CD1c-positive myeloid dendritic cell (primary cell): ENCODE data around the gene SERPINF2.
"Not testable (repeated sequence)": the region's sequence is repeated elsewhere in the genome, so short reads cannot be mapped to it uniquely, and the experiment has no call there.

ENCODE experiments used
- DNase-seq: peaks from one replicate; pipeline ENCODE4 v3.0.0-alpha.2; 2016; ENCODE audit errors: extremely low spot score

SERPINF2 gene

DNA sequence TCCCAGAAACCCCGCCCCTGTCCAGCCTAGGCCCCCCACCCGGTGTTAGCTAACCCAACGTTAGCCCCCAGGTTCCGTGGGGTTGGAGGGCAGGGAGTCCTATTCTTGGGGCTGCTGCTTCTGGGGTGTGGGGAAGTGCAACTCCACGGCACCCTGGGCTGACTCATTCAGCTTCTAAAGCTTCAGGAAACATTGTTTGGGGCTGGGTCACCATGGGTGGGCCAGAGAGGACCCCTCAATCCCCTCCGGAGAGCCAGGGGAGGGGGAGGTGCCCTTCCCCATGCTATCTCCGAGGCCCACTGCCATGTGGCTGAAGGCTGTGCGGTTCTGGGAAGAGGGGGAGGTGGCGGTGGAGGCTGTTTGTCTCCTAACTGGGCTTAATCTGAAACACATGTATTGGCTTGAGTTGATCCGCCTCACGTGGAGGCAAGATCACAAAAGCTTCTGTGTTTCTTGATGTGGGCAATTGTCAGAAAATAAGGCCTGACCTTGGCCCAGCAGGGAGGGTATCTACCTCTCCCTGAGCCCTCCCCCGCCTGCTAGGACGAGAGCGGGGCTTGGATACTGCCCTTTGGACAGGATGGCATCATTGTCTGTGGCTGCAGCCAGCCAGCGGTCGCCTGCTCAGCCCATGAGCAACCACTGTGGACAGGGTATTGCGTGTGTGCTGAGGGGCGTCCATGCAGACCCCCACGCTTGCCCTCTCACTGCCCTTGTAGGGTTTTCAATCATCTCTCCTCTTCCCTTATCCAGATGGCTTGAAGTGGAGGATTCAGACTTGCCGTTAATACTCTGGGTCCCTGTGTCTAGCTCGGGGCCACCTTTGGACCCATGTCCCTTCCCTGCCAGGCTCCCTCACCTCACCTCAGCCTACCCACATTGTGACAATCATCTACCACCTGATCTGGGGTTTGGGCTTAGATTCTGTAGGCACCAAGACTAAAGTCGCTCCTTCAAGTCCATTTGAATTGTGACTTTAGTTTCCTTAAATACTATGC lies 20.5 kb downstream of the SERPINF2 start:
- DNase-seq: peak; percentile 58

DNA sequence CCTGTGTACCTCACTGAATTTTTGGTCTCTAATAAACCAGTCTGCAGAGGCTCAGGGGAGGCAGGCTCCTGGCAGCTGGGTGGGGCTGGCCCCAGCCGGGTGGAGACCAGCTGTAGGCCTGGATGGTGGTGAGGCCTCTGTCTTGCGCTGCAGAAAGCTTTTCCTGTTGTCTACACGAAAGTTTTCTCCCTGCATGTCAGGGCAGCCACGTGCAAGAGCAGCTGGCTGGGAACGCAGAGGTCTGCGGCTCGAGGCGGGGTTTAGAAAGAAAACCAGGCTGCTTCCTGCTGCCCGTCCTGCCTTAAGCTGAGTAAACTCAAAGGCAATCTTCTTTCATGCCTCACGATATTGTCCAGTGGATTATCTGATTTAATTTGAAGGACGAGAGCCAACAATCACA lies 21.6 kb downstream of the SERPINF2 start:
- DNase-seq: peak; percentile 37

DNA sequence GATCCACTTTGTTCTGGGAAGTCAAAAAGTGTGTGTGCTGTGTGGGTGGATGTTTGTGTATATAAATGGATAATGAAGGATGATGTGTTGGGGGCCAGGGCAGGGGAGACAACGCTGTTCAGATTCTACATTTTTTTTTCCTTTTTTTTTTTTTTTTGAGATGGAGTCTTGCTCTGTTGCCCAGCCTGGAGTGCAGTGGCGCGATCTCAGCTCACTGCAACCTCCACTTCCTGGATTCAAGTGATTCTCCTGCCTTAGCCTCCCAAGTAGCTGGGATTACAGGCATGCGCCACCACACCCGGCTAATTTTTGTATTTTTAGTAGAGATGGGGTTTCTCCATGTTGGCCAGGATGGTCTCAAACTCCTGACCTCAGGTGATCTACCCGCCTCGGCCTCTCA lies 22.0 kb downstream of the SERPINF2 start:
- not testable (repeated sequence) for DNase-seq

DNA sequence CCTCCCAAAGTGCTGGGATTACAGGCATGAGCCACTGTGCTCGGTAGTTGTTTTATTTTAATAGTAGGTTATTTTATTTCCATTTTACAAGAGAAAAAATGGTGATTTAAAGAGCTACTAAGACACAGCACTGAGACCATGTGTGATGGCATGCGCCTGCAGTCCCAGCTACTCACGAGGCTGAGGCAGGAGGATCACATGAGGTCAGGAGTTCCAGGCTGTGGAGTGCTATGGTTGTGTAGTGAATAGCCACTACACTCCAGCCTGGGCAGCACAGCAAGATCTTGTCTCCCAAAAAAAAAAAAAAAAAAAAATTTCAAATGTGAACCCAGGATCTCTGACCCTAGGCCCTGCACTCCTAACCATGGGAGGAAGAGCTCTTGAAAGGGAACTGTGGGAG lies 22.9 kb downstream of the SERPINF2 start:
- no peak for DNase-seq

DNA sequence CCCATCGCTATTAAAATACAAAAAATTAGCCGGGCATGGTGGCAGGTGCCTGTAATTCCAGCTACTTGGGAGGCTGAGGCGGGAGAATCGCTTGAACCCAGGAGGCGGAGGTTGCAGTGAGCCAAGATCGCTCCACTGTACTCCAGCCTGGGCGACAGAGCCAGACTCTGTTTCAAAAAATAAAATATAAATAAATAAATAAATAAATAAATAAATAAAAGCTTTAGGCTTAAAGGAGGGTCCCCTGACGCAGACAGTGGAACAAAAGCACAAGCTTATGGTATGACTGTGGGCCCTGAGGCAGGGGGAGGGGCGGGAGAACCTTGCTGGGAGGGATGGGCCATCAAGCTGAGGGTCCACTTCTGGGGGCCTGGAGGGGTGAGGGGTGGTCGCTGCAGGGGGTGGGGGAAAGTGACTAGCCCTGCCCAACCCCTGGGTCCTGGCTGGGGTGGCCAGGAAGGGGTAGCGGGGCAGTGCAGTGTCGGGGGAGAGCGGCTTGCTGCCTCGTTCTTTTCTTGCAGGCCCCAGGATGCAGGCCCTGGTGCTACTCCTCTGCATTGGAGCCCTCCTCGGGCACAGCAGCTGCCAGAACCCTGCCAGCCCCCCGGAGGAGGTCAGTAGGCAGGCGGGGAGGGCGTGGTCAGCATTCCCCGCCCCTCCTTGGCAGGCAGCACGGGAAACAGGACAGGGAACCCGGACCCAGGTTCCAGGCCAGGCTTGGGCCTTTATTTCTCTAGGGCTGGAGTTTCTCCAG lies 23.9 kb downstream of the SERPINF2 start:
- DNase-seq: no peak

DNA sequence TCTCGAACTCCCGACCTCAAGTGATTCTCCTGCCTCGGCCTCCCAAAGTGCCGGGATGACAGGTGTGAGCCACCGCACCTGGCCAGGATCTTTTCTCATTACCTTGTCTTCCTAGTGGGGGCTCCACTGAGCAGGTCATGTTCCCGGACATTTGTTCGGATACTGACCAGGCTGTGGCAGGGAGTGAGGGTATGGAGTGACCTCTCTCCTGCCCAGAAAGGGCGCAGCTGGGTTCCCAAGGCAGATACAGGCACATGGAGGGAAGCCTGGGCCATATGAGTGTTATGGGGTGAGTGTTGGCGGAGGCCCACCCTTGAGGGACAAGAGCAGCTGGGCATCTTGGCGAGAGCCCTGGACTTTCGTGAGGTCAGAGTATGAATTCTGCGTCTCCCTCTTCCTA lies 24.7 kb downstream of the SERPINF2 start:
- DNase-seq: no peak

DNA sequence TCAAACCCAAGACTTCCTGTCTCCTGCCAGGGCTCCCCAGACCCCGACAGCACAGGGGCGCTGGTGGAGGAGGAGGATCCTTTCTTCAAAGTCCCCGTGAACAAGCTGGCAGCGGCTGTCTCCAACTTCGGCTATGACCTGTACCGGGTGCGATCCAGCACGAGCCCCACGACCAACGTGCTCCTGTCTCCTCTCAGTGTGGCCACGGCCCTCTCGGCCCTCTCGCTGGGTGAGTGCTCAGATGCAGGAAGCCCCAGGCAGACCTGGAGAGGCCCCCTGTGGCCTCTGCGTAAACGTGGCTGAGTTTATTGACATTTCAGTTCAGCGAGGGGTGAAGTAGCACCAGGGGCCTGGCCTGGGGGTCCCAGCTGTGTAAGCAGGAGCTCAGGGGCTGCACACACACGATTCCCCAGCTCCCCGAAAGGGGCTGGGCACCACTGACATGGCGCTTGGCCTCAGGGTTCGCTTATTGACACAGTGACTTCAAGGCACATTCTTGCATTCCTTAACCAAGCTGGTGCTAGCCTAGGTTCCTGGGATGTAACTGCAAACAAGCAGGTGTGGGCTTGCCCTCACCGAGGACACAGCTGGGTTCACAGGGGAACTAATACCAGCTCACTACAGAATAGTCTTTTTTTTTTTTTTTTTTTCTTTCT lies 27.3 kb downstream of the SERPINF2 start:
- DNase-seq: no peak

DNA sequence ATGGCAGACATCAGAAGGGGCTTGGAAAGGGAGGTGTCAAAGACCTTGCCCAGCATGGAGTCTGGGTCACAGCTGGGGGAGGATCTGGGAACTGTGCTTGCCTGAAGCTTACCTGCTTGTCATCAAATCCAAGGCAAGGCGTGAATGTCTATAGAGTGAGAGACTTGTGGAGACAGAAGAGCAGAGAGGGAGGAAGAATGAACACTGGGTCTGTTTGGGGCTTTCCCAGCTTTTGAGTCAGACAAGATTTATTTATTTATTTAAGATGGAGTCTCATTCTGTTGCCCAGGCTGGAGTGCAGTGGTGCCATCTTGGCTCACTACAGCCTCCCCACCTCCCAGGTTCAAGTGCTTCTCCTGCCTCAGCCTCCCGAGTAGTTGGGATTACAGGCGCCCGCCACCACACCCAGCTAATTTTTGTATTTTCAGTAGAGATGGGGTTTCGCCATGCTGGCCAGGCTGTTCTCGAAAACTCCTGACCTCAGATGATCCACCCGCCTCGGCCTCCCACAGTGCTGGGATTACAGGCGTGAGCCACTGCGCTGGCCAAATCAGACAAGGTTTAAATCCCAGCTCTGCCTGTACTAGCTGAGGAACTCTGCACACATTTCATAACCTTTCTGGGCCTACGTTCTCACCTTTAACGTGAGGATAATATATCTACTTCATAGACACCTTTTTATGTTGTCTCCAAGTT lies 30.5 kb downstream of the SERPINF2 start:
- not testable (repeated sequence) for DNase-seq

DNA sequence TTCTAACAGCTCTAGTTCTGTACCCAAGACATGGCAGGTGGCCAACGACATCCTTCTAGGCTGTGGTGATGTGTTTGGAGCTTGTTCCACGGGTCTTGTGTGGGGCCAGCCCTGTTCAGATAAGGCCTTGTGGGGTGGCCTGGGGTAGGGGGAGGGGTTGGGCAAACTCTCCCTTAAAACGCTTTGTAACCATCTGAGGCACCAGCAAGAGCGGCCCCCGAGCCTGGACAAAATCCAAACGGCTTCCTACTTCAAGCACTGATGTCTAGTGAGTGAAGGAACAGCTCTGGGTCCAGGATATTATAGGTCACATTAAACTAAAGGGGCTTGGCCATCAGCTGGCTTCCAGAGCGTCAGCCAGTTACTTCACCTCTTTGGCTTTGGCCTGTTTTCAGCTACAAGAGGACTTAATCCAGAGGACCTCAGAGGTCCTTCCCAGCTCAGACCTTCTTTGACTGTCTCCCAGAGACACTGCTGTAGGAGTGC lies 31.1 kb downstream of the SERPINF2 start:
- no peak for DNase-seq

DNA sequence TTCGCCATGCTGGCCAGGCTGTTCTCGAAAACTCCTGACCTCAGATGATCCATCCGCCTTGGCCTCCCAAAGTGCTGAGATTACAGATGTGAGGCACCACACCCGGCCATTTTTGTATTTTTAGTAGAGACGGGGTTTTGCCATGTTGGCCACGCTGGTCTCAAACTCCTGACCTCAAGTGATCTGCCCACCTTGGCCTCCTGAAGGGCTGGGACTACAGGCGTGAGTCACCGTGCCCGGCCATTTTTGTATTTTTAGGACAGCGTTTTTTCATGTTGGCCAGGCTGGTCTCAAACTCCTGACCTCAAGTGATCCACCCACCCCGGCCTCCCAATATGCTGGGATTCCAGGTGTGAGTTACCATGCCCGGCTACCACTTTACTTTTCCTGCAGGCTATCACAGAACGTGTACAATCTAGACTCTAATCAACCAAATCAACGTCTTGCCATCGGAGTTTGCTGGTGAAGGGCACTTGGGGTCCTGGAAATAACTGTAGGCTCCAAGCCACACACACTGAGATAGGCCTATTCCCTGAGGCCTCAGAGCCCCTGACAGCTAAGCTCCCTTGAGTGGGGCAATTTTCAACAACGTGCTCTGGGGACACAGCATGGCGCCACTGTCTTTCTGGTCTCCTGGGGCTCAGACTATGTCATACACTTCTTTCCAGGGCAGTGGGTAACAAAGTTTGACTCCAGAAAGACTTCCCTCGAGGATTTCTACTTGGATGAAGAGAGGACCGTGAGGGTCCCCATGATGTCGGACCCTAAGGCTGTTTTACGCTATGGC lies 31.9 kb downstream of the SERPINF2 start:
- DNase-seq: no peak

DNA sequence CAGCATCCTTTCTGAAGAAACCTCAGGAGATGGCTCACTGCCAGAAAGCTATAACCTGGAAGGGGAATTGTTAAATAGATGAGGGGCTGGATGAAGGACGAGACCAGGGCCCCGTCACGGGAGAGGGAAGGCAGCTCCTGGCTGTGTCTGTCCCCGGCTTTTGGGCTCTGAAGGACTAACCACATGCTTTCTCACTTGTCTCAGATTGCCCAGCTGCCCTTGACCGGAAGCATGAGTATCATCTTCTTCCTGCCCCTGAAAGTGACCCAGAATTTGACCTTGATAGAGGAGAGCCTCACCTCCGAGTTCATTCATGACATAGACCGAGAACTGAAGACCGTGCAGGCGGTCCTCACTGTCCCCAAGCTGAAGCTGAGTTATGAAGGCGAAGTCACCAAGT lies 33.7 kb downstream of the SERPINF2 start:
- no peak for DNase-seq

DNA sequence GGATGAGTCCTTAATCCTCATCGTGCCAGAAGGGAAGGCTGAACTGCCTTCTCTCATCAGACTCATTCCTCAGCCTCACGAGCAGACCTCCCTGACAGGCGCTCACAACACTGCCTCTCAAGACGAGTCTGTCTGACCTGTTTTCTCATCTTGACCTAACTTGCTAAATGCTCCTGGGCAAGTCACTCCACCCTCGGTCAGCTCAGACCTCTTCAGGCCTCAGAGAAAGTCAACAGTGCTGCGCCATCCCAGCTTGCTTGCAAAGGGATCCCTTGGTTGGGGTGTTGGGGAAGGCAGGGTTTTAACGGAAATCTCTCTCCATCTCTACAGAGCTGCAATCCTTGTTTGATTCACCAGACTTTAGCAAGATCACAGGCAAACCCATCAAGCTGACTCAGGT lies 34.2 kb downstream of the SERPINF2 start:
- DNase-seq: no peak

DNA sequence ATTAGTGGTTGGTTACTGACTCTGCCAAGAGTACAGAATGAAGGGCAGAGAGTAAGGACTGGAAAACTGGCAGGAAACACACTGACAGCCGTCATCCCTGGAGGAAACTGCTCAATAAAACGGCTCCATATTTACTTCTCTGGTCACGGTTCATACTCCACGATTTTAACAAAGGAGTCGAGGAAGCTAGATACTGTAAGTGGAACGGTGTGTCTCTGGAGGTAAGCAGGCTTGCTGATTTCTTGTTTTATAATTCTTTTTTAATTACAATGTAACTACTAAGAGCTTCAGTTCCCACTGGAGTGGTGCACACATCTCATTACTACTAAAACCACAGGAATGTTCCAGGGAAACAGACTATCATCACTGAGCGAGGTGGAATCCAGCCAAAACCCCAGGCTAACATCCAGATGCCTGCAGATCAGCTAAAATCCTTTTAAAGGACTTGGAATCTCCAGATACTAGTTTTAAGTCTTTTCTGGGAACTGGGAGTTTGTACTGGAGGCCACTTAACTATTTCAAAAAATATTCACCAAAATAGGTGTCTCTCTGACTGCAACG lies 37.0 kb downstream of the SERPINF2 start:
- no peak for DNase-seq

DNA sequence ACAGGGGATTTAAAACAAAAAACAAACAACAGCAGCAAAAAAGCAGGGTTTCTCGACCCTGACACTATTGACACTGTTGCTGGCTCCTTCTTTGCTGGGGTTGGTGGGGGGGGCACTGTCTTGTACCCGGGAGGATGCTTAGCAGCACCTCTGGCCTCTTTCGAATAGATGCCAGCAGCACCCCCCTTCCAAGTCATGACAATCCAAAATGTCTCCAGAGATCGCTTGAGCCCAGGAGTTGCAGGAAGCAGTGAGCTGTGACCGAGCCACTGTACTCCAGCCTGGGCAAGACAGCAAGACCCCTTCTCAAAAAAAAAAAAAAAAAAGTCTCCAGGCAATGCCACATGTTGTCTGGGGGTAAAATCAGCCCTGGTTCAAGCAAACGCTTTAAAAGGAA lies 39.5 kb downstream of the SERPINF2 start:
- DNase-seq: no peak

DNA sequence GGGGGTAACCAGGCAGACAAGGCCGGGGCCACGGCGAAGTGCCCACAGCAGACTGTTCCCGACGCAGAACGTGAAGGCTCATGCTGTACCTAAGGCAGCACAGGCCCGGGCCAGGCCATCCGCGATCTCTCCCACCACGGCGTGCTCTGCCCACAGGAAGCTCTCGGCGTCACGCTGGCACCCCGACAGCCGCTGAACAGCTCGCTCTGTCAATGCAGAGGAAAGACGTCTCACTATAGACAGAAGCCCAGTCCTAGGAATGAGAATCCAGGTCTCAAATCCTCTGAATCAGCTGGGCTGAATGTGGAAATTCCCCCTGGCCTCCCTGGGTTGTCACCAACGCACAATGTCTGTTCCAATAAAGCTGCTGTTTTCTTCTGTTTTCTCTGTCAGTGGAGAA lies 40.6 kb downstream of the SERPINF2 start:
- DNase-seq: peak; percentile 45

DNA sequence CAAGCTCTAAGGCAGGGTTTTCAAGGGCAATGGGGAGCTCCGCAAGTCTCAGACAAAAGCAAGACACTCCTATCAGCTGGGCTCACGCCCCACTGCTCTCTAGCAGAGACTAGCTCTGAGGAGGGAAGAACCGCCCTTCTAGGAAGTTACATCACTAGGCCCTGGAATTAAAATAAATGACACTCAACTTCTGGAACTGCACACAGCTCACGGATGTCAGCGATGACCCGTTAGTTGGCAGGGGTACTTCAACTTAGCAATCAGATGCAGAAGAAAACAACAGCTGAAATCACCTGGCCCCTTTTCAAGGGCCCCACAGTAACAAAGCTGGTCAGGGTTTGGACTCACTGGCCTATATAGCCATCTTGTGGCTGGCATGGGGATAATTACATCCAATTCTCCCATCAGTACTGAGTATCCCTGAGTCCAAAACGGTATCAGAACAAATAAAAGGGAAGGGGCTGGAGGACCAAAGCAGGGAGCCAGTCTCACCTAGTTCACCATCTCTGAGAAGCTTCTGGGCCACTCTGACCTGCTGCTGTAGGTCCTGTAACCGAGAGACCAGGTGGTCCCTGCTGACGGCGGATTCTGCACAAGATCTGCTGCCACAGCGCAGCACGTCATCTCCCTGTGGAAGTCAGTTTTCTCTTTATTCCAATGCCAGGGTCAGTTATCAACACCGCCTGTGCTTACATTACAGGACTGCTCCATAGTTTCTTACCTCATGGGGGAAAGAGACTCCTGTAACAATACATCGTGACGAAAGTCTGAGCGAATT lies 41.4 kb downstream of the SERPINF2 start:
- DNase-seq: peak; percentile 77

DNA sequence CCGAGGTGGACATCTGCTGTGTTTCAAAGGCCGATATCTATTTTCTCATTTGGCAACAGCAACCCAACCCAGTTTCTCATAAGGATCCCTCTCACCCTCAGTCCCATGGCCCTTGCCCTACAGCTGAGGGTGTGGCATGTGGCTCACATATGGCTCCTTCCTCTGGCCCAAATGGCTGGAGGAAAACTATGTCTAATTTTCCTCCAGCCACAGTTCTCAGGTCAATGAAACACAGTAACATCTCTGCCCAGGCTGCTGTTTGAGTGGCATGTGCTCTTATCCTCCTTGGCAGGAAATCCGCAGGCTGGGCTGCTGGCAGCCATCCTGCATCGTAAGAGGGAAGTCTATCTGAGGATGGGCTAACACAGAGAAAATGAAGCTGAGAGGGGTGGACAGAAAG lies 43.3 kb downstream of the SERPINF2 start:
- DNase-seq: no peak

DNA sequence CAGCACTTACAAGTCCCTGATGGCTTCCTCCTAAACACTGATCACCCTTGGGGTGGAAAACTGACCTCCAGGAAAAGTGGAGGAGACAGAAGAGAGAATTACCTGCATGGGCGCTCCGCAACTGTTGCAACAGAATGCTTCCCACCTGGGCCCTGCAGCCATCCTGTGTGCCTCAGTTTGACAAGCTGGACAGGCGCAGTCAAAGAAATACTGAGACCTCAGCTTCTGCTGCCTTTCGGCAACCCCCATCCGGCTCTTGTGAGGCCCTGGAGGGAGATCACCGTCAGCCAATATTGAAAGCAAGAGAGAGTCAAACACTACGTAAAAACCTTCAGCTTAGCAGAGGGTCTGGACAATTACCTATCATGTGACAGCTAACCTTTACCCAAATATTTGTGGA lies 44.0 kb downstream of the SERPINF2 start:
- no peak for DNase-seq

DNA sequence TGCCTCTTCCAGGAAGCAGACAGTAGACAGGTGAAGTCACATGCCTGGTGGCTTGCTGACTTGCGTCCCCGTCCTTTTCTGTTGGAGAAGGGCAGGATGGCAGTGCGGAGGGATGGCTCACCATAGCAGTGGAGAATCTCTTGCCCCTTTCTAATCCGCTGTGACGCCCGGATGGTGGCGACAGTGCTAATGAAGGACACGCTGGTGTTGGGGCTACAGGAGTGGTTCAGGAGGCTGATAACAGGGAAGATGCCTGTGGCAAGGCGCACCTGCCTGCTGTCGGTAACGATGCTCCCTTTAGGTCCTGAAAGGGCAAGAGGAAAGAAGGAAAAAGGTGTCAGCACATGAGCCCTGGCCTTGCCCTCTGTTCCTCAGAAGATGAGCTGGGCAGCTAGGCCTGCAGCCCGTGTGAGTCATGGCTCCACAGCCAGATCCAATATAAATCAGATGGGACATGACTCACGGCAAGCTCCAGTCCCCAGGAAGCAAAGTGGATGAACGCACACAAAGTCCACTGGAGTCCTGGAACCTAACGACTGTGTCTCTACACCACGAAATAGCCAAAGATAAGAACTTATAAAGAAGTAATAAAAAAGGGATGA lies 44.7 kb downstream of the SERPINF2 start:
- no peak for DNase-seq
